Activated CD4-positive, alpha-beta T cell treated with anti-CD3 and anti-CD28 coated beads, Interleukin-2, amount 10 ng/mL, durations not matched to agents 24 days and 14 days (primary cell): Measurements from ENCODE around the gene ERP44. TPM values are rescaled to one million over a fixed set of nuclear protein-coding genes. Genes with fewer than 3 reads are reported as not detected.
"Not testable (repeated sequence)": the region's sequence is repeated elsewhere in the genome, so short reads cannot be mapped to it uniquely, and the experiment has no call there.

Experiments used
- DNase-seq: peaks from one replicate; pipeline ENCODE4 v3.0.0; 2022
- H3K27ac Mint-ChIP-seq: one replicate; pipeline ENCODE4 v1.8.0; 2022; ENCODE audit warnings: mild to moderate bottlenecking, mixed read lengths
- H3K27me3 Mint-ChIP-seq: one replicate; pipeline ENCODE4 v1.8.0; 2022; ENCODE audit warnings: mixed read lengths
- H3K36me3 Mint-ChIP-seq: one replicate; pipeline ENCODE4 v1.8.0; 2022; ENCODE audit warnings: low read depth, mild to moderate bottlenecking, mixed read lengths
- H3K4me1 Mint-ChIP-seq: one replicate; pipeline ENCODE4 v1.8.0; 2021; ENCODE audit warnings: mixed read lengths
- H3K4me3 Mint-ChIP-seq: one replicate; pipeline ENCODE4 v1.8.0; 2022; ENCODE audit warnings: mild to moderate bottlenecking, moderate library complexity, mixed read lengths
- H3K9me3 Mint-ChIP-seq: one replicate; pipeline ENCODE4 v1.8.0; 2021; ENCODE audit warnings: mixed read lengths
- intact Hi-C: fragments of 100-400 bp; cut with micrococcal nuclease; formaldehyde crosslinking; loops from one replicate; pipeline ENCODE4 v1.15.1; 2023
- total RNA-seq: library from RNA; stranded (reverse); gene quantifications from 2 replicates; pipeline ENCODE4 v1.2.3, GENCODE V29; 2022

The ERP44 gene
- total RNA-seq, 1 donor from 2014 or later: 16.4 TPM

- peaks cover 35% of the 10 kb centered on the region for H3K4me1 Mint-ChIP-seq
These were observed 7.2 kb downstream of the ERP44 start for GRCh38 chr9:100091650-100092049.

GRCh38 chr9:100090880-100091279 is 7.9 kb downstream of the ERP44 start:
- Mint-ChIP-seq H3K9me3 (no peaks in the 10 kb centered on the region), H3K36me3 (peaks cover 4% of the 10 kb centered on the region), H3K4me1 (peaks cover 38% of the 10 kb centered on the region), H3K4me3 (no peak overlapping the region), H3K27ac (no peak overlapping the region), H3K27me3 (no peaks in the 10 kb centered on the region)
- intact Hi-C loops: loop anchor here (10.0 kb wide), 1 partner anchor 836 kb away; no protein-coding TSS in a partner anchor
- no peak for DNase-seq

More at GRCh38 chr9:100091650-100092049, 7.2 kb downstream of the ERP44 start:
- Mint-ChIP-seq H3K4me3 (no peak overlapping the region), H3K36me3 (peaks cover 6% of the 10 kb centered on the region), H3K27me3 (no peaks in the 10 kb centered on the region), H3K27ac (no peak overlapping the region), H3K9me3 (no peaks in the 10 kb centered on the region)
- DNase-seq: no peak
- intact Hi-C loops: loop anchor here (10.0 kb wide), 1 partner anchor 837 kb away; no protein-coding TSS in a partner anchor

GRCh38 chr9:100088202-100088601 is 10.6 kb downstream of the ERP44 start:
- Mint-ChIP-seq H3K4me1 (peaks cover 44% of the 10 kb centered on the region), H3K27ac (peak overlapping the region; percentile 67), H3K36me3 (peaks cover 4% of the 10 kb centered on the region), H3K4me3 (peak overlapping the region; percentile 42), H3K27me3 (no peaks in the 10 kb centered on the region), H3K9me3 (no peaks in the 10 kb centered on the region)
- no peak for DNase-seq
- intact Hi-C loops: loop anchor here (10.0 kb wide), 2 partner anchors 237 to 1033 kb away; no protein-coding TSS in a partner anchor

GRCh38 chr9:100087218-100087617 is 11.6 kb downstream of the ERP44 start:
- DNase-seq: no peak
- intact Hi-C loops: loop anchor here (10.0 kb wide), 2 partner anchors 238 to 1032 kb away; no protein-coding TSS in a partner anchor

GRCh38 chr9:100086097-100086635 is 12.6 kb downstream of the ERP44 start:
- H3K27ac Mint-ChIP-seq: peak overlapping the region; percentile 16

More at GRCh38 chr9:100087218-100087617, 11.6 kb downstream of the ERP44 start:
- Mint-ChIP-seq H3K27ac (peak overlapping the region; percentile 17), H3K27me3 (no peaks in the 10 kb centered on the region), H3K9me3 (no peaks in the 10 kb centered on the region), H3K4me3 (peak overlapping the region; percentile 2), H3K4me1 (peaks cover 49% of the 10 kb centered on the region), H3K36me3 (peaks cover 2% of the 10 kb centered on the region)

GRCh38 chr9:100084734-100085133 is 14.1 kb downstream of the ERP44 start:
- Mint-ChIP-seq H3K27me3 (no peaks in the 10 kb centered on the region), H3K9me3 (no peaks in the 10 kb centered on the region), H3K4me3 (peak overlapping the region; percentile 27), H3K27ac (no peak overlapping the region), H3K4me1 (peaks cover 49% of the 10 kb centered on the region), H3K36me3 (peaks cover 1% of the 10 kb centered on the region)
- intact Hi-C loops: loop anchor here (1.0 to 10.0 kb wide), 5 partner anchors 15 to 1030 kb away; partner anchors contain the start of genes INVS and NR4A3
- no peak for DNase-seq

More at GRCh38 chr9:100086097-100086635, 12.6 kb downstream of the ERP44 start:
- Mint-ChIP-seq H3K4me1 (peaks cover 47% of the 10 kb centered on the region), H3K27me3 (no peaks in the 10 kb centered on the region), H3K9me3 (no peaks in the 10 kb centered on the region), H3K4me3 (no peak overlapping the region), H3K36me3 (peaks cover 1% of the 10 kb centered on the region)
- intact Hi-C loops: loop anchor here (10.0 kb wide), 2 partner anchors 239 to 1031 kb away; no protein-coding TSS in a partner anchor
- DNase-seq: no peak

- H3K27ac Mint-ChIP-seq: no peak overlapping the region
- DNase-seq: no peak
- peaks cover 1% of the 10 kb centered on the region for H3K36me3 Mint-ChIP-seq
- H3K4me3 Mint-ChIP-seq: peak overlapping the region; percentile 20
- no peaks in the 10 kb centered on the region for H3K9me3 Mint-ChIP-seq
- H3K4me1 Mint-ChIP-seq: peaks cover 49% of the 10 kb centered on the region
- no peaks in the 10 kb centered on the region for H3K27me3 Mint-ChIP-seq
- intact Hi-C loops: loop anchor here (1.0 to 10.0 kb wide), 5 partner anchors 15 to 1029 kb away; partner anchors contain the start of genes INVS and NR4A3
These were observed 14.7 kb downstream of the ERP44 start for GRCh38 chr9:100084128-100084453.

- peaks cover 6% of the 10 kb centered on the region for H3K36me3 Mint-ChIP-seq
- no peak for DNase-seq
- intact Hi-C loops: loop anchor here (1.0 to 10.0 kb wide), 6 partner anchors 16 to 1029 kb away; partner anchors contain the start of genes INVS and NR4A3
- peak overlapping the region; percentile 63 for H3K27ac Mint-ChIP-seq
- H3K27me3 Mint-ChIP-seq: no peaks in the 10 kb centered on the region
- H3K9me3 Mint-ChIP-seq: no peaks in the 10 kb centered on the region
- peaks cover 49% of the 10 kb centered on the region for H3K4me1 Mint-ChIP-seq
- no peak overlapping the region for H3K4me3 Mint-ChIP-seq
These were observed 15.2 kb downstream of the ERP44 start for GRCh38 chr9:100083448-100084127.

GRCh38 chr9:100082782-100083181 is 16.0 kb downstream of the ERP44 start:
- Mint-ChIP-seq H3K27ac (no peak overlapping the region), H3K36me3 (peaks cover 6% of the 10 kb centered on the region), H3K27me3 (no peaks in the 10 kb centered on the region), H3K4me3 (no peak overlapping the region), H3K4me1 (peaks cover 42% of the 10 kb centered on the region), H3K9me3 (no peaks in the 10 kb centered on the region)
- DNase-seq: no peak
- intact Hi-C loops: loop anchor here (2.0 to 10.0 kb wide), 5 partner anchors 55 to 1028 kb away; partner anchors contain the start of gene NR4A3

- H3K4me3 Mint-ChIP-seq, H3K9me3 Mint-ChIP-seq, H3K4me1 Mint-ChIP-seq, H3K27me3 Mint-ChIP-seq, intact Hi-C loops, H3K27ac Mint-ChIP-seq, DNase-seq: not testable (repeated sequence)
- peaks cover 17% of the 10 kb centered on the region for H3K36me3 Mint-ChIP-seq
These were observed 22.5 kb downstream of the ERP44 start for GRCh38 chr9:100076256-100076655.

GRCh38 chr9:100074989-100075388 is 23.8 kb downstream of the ERP44 start:
- no peak overlapping the region for H3K4me3 Mint-ChIP-seq
- H3K36me3 Mint-ChIP-seq: peaks cover 17% of the 10 kb centered on the region
- H3K4me1 Mint-ChIP-seq: peaks cover 9% of the 10 kb centered on the region
- no peak for DNase-seq
- intact Hi-C loops: no loop called here
- no peaks in the 10 kb centered on the region for H3K9me3 Mint-ChIP-seq
- no peaks in the 10 kb centered on the region for H3K27me3 Mint-ChIP-seq
- H3K27ac Mint-ChIP-seq: no peak overlapping the region

GRCh38 chr9:100074093-100074492 is 24.7 kb downstream of the ERP44 start:
- Mint-ChIP-seq H3K27me3 (no peaks in the 10 kb centered on the region), H3K9me3 (no peaks in the 10 kb centered on the region)
- intact Hi-C loops: no loop called here

GRCh38 chr9:100072805-100073204 is 26.0 kb downstream of the ERP44 start:
- no peaks in the 10 kb centered on the region for H3K27me3 Mint-ChIP-seq
- H3K27ac Mint-ChIP-seq: no peak overlapping the region
- H3K36me3 Mint-ChIP-seq: peaks cover 13% of the 10 kb centered on the region
- intact Hi-C loops: no loop called here
- DNase-seq: no peak
- H3K4me3 Mint-ChIP-seq: no peak overlapping the region
- peaks cover 9% of the 10 kb centered on the region for H3K4me1 Mint-ChIP-seq
- H3K9me3 Mint-ChIP-seq: no peaks in the 10 kb centered on the region

More at GRCh38 chr9:100074093-100074492, 24.7 kb downstream of the ERP44 start:
- no peak overlapping the region for H3K4me3 Mint-ChIP-seq
- H3K4me1 Mint-ChIP-seq: peaks cover 9% of the 10 kb centered on the region
- no peak overlapping the region for H3K27ac Mint-ChIP-seq
- H3K36me3 Mint-ChIP-seq: peaks cover 17% of the 10 kb centered on the region
- no peak for DNase-seq

- Mint-ChIP-seq H3K36me3 (peaks cover 4% of the 10 kb centered on the region), H3K9me3 (no peaks in the 10 kb centered on the region), H3K27me3 (no peaks in the 10 kb centered on the region), H3K4me1 (peaks cover 10% of the 10 kb centered on the region), H3K27ac (no peak overlapping the region), H3K4me3 (no peak overlapping the region)
- intact Hi-C loops: no loop called here
- DNase-seq: no peak
These were observed 27.5 kb downstream of the ERP44 start for GRCh38 chr9:100071271-100071670.
